CD4-positive, alpha-beta T cell treated with Interleukin-10 for 1 hour (primary cell): Measurements from ENCODE around the gene SIGLEC9.

ENCODE experiments used
- DNase-seq: peaks from one replicate; pipeline ENCODE4 v3.0.0-alpha.2; 2020

SIGLEC9 gene

DNA sequence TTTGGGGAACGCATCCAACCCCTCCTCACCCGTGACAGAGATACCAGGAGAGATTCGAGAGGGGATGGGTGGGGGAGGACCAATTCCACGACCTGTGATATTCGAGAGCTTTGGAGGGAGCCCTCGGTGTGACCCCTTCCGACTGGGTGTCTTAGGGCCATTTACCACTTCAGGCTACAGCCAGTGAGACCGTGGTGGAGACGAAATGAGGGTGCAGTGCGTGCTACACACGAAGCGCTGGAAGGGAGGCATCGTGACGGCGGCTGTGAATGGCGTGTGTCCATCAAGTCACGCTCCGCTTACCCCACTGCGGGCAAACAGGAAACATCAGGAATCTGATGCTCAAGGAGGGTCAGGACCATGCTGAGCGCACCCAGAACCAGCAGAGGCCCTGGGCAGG is 26.9 kb upstream of the SIGLEC9 start:
- DNase-seq, result no peak

DNA sequence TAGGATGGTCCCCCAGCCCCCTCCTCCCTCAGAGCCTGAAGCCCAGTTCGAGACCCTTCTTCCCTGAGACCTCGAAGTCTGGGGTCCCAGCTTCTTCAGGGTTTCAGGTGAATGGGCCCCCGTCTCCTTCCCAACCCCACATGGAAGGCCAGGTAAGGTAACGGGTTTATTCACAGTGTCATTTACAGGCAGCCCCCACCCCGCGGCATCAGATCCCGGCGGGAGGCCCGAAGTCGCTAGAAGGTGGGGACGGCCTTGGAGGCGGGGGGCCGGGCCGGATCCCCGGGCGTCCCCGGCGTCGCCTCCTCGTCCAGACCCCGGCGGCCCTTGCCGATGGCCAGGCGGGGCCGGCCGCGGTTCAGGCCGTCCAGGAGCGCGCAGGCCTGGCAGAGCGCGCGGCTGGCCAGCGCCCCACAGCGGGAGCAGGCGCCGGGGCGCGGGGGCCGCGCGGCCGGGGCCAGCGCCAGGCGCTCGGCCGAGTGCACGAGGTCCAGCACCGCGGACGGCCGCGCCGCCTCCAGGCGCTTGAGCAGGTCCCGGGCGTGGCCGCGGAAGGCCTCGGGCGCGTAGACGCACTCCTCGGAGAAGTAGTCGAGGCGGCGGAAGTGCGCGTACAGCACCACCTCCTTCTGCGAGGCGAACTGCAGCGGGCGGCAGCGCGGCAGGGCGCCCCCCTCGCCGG is 26.2 kb upstream of the SIGLEC9 start:
- peak; percentile 42 for DNase-seq

DNA sequence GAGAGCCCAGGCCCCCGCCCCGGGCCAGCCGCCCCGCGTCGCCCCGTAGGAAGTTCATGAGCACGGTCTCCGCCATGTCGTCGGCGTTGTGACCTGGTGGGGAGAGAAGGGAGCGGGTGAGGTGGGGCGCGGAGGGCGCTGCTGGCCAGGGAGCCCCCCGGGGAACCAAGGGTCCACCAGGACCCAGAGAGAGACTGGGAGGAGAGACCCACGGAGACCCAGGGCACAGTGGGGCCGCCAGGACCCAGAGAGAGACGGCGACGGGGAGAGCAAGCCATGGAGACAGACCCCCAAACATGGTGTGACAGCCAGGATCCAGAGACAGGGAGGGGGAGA is 25.7 kb upstream of the SIGLEC9 start:
- DNase-seq, result no peak

DNA sequence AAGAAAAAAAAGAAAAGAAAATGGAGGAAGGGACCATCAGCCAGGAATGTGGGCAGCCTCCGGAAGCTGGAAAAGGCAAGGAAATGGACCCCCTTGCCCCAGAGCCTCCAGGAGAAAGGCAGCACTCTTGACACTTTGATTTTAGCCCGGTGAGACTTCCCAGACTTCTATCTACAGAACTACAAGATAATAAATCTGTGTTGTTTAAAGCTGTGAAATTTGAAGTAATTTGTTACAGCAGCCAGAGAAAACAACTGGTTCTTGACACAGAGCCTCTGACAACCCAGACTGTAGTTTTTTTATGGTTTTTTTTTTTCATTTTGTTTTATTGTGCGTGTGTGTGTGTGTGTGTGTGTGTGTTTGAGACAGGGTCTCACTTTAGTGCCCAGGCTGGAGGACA is 24.1 kb upstream of the SIGLEC9 start:
- no peak for DNase-seq

DNA sequence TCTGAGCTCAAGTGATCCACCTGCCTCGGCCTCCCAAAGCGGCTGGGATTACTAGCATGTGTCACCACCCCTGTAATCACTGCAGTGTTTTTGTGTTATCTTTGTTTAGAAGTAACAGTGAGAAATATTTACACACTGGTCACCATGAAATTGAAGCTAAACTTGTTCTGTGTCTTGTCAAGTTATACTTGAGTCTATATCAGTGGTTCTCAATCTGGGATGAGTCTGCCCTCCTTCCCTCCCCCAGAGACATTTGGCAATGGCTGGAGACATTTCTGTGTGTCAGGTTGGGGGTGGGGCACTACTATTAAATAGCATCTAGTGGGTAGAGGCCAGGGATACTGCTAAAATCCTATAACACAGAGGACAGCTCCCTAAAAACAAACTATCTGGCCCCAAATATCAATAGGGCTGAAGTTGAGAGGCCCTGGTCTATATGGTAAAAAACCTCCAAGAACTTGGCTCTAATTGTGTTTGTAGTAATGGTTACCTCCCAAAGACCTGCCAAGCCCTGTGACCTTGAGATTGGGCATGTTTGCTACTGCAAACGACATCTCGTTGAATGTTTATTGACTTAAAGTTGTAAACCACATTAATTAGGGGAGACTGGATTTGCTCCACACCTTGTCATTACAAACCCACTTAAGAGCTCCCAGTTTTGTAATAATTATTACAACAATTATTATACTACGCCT is 23.4 kb upstream of the SIGLEC9 start:
- no peak for DNase-seq

DNA sequence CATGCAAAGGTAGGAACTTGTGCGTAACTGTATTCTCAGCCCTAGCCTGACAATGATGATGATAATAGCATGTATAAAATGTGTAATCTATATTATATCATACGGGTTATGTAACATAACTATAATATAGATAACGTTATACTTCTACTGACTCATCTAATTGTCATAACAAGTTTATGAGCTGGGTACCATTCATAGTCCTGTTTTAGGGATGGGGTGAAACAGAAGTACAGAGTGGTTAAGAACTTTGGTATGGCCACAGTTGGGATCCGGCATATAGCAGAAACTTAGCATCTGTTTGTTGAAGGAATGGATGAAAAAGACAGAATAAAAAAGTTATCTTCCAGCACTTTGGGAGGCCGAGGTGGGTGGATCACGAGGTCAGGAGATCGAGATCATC is 21.7 kb upstream of the SIGLEC9 start:
- no peak for DNase-seq

DNA sequence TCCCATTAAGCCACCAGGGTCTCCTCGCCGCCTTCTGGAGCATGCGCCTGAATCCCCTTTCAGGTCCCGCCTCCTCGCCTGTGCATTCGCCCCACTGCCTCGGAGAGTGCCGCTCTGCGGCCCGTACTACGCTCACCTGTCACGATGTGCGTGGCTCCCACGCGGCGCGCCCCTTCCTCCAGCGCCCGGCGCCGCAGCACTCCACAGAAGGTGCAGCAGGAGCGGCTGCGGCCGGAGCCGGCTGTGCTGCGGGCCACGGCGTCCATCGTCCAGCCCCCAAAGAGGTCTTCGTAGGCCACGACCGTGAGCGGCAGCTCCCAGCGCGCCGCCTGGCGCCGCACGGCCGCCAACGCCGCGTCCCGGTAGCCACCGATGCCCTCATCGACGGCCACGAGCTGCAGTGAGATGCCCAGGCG is 20.8 kb upstream of the SIGLEC9 start:
- no peak for DNase-seq

DNA sequence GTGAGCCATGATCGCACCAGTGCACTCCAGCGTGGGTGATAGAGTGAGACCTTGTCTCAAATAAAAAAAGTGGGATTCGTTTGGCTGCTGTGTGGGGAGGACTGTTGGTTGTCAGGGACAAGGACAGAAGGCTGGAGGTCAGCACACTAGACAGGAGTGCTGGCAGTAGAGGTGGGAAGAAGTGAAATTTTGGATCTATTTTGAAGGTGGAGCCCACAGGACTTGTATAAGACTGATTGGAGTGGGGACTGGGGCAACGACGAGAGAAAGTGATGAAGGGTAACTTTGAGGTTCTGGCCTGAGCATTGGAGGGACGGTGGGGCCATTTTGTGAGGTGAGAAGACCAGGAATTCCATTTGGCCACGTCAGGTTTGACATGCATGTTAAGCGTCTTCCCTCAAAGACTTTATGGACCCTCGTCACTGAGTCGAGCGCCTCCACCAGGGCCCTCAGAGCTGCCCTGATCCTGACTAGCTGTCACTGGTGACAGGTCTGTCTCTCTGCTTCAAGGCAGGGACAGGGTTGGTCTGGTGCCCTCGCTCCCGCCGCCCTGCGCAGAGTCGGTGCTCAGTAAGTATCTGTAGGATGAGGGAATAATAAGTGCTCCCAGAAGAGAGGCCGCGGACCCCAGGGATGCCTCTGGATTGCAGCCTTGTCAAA is 17.2 kb upstream of the SIGLEC9 start:
- DNase-seq, result no peak

DNA sequence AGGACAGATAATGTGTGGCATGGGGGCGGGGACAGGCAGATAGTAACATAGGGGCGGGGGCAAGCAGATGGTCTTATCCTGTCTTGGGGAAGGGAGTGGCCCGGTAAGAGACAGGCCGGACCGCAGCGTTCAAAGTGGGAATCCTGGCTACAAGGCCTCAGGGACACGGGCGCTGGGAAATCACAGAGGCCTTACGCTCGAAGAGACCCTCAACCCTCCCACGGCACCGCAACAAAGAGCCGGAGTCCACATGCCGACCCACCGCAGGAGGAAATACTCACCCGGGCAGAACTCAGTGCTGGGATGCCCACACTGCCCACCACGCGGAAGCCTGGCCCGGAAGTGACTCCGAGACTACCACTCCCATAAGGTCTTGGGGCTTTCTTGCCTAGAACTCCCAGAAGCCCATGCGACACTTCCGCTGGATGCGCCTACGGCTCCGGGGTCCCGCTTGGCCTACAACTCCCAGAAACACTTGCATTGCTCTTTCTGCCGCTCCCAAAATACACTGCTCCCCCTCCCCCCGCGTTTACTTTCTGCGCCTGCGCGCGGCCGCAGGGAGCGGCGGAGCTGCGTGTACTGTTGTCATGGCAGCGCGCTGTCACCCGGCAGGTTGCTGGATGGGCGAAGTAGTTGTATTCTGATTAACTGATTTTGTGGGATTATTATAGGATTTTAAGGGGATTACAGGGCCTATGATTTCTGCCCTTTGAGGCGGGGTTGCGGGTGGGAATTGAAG is 16.5 kb upstream of the SIGLEC9 start, which contains the start of gene CTU1:
Gene CTU1 (minus strand): TSS at position 344 of the 739 bp plus-strand sequence. CDS start 3,840 bp downstream, outside the sequence.
- peak; percentile 99 for DNase-seq

DNA sequence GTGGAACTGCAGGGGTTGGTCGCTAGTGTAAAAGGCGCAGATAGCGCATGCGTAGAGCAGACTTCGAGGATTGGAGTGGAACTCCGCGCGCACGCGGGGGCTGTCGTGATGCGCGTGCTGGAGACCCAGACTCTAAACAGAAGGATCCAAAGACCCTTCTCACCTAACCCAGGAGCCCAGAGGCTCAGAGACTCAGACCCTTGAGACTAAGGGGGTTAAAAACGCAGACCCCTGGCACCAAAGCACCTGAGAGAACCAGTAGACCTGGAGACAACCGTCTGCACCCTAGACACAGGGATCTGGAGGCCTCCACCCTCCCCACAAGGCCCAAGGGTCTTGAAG is 15.9 kb upstream of the SIGLEC9 start:
- no peak for DNase-seq

DNA sequence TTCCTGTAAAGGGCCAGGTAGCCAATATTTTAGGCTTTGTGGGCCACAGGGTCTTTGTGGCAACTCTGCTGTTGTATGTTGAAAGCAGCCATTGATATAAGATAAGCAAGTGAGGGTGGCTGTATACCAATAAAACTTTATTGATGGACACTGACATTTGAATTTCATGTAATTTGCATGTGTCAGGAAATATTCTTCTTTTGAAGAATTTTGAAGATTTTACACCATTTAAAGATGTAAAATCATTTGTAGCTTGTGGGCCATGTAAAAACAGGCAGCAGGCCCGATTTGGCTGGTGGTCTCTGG is 14.1 kb upstream of the SIGLEC9 start:
- DNase-seq, result no peak

DNA sequence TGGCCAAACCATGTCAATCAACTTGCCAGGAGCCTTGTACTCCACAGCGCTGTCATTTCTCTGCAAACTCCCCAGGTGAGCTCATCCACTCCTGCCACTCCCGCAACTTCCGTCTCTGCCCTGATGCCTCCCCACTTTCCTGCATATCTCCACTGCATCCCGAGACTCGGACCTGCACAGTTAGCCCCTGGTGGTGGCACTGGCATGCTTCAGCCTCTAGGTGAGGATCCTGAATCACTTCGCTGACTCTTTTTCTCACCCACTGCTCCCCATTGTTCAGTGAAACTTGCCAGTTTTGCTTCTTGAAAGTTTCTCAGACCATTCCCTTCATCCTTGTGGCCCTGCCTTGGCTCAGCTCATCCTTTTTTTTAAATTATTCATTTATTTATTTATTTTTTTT is 13.1 kb upstream of the SIGLEC9 start:
- DNase-seq, result no peak

DNA sequence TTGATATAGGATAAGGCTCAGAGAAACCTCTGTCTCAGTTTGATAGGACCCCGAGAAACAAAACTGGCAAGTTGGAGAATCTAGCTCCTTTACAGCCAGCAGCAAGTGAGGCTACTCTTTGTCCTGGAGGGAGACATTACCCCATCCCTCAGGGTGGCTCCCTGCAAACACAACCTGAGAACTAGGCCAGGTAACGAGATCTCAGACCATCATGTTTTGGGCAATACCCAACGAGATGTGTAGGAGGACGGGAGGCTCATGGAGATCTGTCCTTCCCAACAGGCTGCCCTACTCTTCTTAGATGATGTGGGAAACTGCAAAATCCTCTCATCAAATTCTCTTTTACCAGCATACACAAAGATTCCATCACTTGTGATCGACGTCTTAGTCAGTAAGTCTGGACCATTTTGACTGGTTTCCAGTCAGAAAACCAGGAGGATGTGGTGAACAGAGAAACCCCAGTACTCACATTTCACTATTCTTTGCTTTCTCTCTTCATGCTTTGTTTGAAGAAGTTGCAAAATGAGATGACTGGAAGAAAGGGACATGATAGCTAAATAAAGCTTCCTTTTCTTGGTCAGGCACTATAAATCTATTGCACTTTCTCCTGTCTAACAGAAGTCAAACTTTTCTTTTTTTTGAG is 10.5 kb upstream of the SIGLEC9 start:
- DNase-seq, result peak; percentile 28

DNA sequence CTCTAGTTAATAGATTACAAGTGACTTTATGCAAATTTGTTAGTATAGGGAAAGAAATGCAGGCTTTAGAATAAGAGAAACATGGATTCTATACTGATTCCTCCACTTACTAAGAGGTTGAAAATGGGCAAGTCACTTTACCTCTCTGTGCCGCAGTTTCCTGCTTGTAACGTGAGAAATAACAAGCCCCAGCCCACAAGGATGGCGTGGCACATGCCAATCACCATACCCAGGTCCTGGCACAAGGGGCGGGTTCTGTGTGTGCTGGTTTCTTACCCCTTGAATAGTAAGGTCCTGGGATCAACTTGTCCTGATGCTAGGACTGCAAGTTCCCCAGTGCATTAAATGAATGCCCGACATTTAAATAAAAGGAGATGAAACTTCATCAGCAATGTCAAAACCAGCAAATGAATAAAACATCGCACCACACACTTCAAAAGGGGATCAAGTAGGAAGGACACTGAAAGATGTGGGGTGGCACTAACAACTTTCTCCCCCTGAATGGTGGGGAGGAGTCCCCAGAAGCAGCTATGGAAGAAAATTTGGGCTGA is 7.9 kb upstream of the SIGLEC9 start:
- peak; percentile 38 for DNase-seq

DNA sequence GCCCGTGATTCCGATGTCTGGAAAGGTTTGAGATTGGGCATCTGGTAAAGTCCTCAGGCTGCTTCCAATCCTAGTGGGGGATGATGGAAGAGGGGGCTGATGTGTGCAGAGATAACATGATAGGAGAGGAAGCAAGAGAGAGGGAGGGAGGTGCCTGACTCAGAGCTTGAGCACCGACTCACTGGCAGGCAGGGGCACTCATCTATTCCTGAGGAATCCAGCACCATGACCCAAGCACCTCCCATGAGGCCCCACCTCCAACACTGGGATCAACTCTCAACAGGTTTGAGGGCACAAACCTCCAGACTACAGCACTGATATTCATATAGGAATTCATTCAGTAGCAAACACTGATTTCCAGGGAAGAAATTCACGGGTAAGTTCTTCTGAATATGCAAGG is 5.6 kb upstream of the SIGLEC9 start:
- no peak for DNase-seq

DNA sequence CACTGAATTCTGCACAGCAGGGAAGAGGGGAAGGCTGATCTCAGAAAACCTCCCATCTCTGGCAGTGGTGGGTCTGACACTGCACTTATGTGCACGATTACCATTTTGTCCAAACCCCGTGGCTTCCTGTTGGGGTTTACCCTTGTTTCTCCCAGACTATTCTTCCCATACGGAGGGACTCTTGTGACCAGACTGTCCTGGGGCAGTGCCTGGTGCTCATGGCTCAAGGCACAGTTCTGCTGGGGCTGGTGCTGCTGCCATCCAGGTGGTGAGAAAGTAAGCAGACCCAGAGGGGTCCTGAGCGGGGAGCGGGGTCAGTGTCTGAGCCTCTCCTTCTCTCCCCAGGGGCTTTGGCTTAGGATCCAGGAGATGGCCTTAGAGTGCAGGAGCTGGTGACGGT is 5.1 kb upstream of the SIGLEC9 start:
- DNase-seq, result no peak

DNA sequence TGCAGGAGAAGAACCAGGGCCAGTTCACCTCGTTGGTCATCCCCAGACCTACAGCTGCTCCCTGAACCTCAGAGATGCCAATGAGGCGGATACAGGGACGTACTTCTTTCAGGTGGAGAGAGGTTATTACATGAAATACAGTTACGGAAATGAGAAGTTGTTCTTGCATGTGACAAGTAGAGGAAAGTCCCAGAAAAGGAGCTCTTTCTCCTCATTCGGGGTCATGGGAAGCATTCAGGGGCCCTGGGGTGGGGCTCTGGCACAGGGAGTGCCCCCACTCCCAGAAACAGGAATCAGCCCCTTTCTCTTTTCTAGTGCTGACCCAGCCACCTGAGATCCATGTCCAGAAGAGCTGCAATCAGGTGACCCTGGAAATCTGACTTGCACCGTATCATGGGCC is 4.5 kb upstream of the SIGLEC9 start:
- no peak for DNase-seq

DNA sequence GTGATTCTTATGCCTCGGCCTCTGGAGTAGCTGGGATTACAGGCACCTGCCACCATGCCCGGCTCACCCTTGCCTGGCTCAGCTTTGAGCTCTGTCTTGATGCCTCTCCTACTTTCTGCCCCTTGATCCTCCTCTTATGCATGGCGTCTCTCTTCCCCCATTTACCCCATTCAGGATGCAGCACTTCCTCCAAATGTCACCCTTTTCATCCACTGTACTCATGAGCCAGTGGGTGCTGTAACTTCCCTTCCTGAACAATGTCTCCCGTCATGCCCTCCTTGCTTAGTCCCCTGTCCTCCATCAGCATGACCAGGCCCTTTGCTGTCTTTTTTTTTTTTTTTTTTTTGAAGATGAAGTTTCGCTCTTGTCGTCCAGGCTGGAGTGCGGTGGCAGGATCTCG is 3.4 kb upstream of the SIGLEC9 start:
- DNase-seq, result no peak

DNA sequence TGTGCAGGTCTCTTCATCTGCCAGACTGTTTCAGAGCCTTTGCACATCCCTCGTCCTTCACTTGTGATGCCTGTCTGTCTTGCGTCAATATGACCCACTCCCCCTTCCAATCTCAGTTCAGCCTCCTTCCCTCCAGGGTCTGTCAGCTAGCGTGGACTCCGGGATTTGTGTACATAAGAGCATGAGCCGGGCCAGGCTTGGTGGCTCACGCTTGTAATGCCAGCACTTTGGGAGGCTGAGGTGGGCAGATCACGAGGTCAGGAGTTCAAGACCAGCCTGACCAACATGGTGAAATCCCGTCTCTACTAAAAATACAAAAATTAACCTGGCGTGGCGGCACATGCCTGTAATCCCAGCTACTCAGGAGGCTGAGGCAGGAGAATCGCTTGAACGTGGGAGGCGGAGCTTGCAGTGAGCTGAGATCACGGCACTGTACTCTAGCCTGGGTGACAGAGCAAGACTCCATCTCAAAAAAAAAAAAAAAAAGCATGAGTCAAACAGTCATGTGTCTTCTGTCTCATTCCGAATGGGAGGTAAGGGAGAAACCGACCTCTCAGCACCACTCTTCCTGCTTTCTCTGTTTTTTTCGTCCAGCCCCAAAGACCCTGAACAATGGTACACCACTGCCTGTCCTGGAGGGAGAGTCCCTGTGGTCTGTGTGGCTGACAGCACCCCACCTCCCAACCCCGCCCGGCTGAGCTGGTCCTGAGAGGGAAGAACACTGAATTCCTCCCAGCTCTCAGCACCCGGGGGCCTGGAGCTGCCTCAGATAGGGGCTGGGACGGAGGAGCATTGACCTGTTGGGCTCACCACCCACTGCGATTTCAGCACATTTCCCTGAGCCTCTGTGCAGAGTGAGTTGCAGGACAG is 2.4 kb upstream of the SIGLEC9 start:
- DNase-seq, result no peak

DNA sequence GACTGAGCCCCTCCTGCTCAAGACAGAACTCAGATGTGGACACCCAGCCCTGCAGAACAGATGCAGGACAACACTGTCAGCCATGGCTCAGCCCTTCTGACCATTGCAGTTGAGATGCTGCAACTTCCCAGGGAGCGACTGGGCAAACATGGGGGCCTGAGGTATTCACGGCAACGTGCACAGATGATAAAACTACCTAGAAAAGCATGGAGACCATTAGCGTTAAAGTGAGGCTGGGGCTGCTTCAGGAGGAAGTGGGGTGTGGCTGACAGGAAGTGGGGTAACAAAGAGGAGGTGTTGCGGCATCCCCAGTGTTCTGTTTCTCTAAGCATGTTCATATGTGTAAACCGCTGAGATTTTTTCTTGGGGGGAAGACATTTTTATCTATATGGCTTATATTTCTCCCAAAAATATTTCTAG is 1.3 kb upstream of the SIGLEC9 start:
- peak; percentile 66 for DNase-seq

DNA sequence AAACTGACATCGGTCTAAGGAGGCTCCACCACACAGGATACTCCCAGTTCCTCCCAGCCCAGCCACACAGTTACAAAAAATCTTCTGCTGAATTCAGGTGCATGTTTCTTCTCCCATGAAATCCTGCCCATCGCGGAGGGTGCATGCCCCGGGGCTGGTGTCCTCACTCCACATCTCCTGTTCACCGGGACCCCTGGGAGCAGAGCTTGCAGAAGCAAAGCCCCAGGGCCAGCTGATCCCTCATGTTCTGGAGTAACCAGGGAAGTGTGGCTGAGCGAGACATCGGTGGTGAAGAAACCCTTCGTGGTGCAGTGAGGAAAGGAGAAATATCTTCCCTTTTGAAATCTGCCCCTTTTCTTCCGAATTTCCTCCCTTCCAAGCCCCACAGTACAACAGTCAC is 904 bp upstream of the SIGLEC9 start:
- DNase-seq, result no peak

DNA sequence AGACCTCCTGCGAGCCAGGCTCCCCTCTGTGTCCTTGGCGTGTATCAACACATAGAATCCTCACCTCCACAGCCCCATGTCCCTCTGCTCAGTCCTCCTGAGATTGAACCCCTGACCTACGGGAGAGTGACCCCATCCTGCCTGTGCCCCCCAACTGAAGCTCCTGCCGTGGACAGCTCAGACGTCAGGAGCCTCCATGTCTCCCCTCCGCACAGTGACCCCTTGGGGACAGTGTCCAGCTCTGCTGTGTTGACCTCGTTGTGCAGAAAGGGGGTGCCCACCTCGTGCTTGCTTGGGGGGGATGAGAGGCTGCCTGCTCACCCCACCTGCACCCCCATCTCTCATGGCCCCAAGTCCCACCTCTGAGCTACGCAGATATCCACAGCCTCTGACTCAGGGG is 490 bp upstream of the SIGLEC9 start:
- DNase-seq, result no peak
